ENCODE results near the gene ENTPD8.

ENTPD8 gene

DNA sequence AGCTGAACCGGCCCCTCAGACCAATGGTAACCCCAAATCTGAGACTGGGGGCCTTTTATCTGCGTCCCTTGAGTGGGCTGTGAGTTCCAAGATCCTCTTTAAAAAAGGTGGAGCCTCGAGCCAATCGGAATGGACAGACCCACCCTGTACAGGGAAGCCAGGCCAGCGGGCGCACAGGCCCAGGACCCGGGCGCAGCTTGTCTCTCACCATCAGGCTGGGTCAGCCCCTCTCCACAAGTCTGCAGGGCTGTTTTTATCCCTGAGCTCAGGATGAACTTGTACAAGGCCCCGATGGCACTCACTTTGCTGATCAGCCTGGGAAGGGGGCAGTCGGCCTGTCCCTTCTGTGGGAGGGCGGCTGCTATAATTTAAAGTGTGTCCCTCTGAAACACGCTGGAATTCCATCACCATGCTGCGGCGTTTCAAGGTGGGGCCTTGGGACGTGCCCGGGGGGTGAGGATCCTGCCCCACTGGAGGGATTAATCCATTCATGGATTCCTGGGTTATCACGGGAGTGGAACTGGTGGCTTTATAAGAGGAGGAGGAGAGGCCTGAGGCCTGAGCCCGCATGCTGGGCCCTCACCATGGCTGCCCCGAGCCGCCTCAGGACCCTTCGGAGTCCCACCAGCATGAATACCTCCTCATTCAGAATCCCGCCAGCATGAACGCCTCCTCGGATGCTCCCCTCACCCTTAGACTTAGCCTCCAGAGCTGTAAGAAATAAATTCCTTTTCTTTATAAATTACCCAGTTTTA is 32.3 kb downstream of the ENTPD8 start:
- TF ChIP-seq TCF4 (CRISPR knock-in tag; IDR thresholded peaks at IDR 0.05; ENCODE audit: borderline replicate concordance): no peak
- TF ChIP-seq ZFP3 (CRISPR knock-in tag; IDR thresholded peaks at IDR 0.05): no peak
- TF ChIP-seq ZNF8 (CRISPR knock-in tag; IDR thresholded peaks at IDR 0.05): no peak
- TF ChIP-seq, protein P1, sequence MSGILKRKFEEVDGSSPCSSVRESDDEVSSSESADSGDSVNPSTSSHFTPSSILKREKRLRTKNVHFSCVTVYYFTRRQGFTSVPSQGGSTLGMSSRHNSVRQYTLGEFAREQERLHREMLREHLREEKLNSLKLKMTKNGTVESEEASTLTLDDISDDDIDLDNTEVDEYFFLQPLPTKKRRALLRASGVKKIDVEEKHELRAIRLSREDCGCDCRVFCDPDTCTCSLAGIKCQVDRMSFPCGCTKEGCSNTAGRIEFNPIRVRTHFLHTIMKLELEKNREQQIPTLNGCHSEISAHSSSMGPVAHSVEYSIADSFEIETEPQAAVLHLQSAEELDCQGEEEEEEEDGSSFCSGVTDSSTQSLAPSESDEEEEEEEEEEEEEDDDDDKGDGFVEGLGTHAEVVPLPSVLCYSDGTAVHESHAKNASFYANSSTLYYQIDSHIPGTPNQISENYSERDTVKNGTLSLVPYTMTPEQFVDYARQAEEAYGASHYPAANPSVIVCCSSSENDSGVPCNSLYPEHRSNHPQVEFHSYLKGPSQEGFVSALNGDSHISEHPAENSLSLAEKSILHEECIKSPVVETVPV (CRISPR knock-in tag; IDR thresholded peaks at IDR 0.05): no peak
- no peak for TF ChIP-seq ZC3H10 (CRISPR knock-in tag; IDR thresholded peaks at IDR 0.05)
- TF ChIP-seq, protein P2, sequence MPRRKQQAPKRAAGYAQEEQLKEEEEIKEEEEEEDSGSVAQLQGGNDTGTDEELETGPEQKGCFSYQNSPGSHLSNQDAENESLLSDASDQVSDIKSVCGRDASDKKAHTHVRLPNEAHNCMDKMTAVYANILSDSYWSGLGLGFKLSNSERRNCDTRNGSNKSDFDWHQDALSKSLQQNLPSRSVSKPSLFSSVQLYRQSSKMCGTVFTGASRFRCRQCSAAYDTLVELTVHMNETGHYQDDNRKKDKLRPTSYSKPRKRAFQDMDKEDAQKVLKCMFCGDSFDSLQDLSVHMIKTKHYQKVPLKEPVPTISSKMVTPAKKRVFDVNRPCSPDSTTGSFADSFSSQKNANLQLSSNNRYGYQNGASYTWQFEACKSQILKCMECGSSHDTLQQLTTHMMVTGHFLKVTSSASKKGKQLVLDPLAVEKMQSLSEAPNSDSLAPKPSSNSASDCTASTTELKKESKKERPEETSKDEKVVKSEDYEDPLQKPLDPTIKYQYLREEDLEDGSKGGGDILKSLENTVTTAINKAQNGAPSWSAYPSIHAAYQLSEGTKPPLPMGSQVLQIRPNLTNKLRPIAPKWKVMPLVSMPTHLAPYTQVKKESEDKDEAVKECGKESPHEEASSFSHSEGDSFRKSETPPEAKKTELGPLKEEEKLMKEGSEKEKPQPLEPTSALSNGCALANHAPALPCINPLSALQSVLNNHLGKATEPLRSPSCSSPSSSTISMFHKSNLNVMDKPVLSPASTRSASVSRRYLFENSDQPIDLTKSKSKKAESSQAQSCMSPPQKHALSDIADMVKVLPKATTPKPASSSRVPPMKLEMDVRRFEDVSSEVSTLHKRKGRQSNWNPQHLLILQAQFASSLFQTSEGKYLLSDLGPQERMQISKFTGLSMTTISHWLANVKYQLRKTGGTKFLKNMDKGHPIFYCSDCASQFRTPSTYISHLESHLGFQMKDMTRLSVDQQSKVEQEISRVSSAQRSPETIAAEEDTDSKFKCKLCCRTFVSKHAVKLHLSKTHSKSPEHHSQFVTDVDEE (CRISPR knock-in tag; IDR thresholded peaks at IDR 0.05): no peak
- no peak for TF ChIP-seq PATZ1 (CRISPR knock-in tag; IDR thresholded peaks at IDR 0.05; ENCODE audit: borderline replicate concordance)
- no peak for TF ChIP-seq PPARA (CRISPR knock-in tag; IDR thresholded peaks at IDR 0.05; ENCODE audit: borderline replicate concordance)
- TF ChIP-seq RARB (CRISPR knock-in tag; IDR thresholded peaks at IDR 0.05): no peak
- no peak for TF ChIP-seq TOX (CRISPR knock-in tag; IDR thresholded peaks at IDR 0.05; ENCODE audit: borderline replicate concordance)
- TF ChIP-seq ESRRG (CRISPR knock-in tag; IDR thresholded peaks at IDR 0.05): no peak
- no peak for TF ChIP-seq BACH2 (CRISPR knock-in tag; IDR thresholded peaks at IDR 0.05; ENCODE audit: borderline replicate concordance)
- TF ChIP-seq, protein P3, sequence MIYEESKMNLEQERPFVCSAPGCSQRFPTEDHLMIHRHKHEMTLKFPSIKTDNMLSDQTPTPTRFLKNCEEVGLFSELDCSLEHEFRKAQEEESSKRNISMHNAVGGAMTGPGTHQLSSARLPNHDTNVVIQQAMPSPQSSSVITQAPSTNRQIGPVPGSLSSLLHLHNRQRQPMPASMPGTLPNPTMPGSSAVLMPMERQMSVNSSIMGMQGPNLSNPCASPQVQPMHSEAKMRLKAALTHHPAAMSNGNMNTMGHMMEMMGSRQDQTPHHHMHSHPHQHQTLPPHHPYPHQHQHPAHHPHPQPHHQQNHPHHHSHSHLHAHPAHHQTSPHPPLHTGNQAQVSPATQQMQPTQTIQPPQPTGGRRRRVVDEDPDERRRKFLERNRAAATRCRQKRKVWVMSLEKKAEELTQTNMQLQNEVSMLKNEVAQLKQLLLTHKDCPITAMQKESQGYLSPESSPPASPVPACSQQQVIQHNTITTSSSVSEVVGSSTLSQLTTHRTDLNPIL (CRISPR knock-in tag; IDR thresholded peaks at IDR 0.05; ENCODE audit: low read depth): no peak
- no peak for TF ChIP-seq ZNF565 (CRISPR knock-in tag; conservative IDR thresholded peaks at IDR 0.05; ENCODE audit: low read depth)
- no peak for TF ChIP-seq SNAI2 (CRISPR knock-in tag; IDR thresholded peaks at IDR 0.05)
- no peak for TF ChIP-seq OSR1 (CRISPR knock-in tag; IDR thresholded peaks at IDR 0.05)
- TF ChIP-seq CSDC2 (CRISPR knock-in tag; IDR thresholded peaks at IDR 0.05): no peak
- TF ChIP-seq, protein P4, sequence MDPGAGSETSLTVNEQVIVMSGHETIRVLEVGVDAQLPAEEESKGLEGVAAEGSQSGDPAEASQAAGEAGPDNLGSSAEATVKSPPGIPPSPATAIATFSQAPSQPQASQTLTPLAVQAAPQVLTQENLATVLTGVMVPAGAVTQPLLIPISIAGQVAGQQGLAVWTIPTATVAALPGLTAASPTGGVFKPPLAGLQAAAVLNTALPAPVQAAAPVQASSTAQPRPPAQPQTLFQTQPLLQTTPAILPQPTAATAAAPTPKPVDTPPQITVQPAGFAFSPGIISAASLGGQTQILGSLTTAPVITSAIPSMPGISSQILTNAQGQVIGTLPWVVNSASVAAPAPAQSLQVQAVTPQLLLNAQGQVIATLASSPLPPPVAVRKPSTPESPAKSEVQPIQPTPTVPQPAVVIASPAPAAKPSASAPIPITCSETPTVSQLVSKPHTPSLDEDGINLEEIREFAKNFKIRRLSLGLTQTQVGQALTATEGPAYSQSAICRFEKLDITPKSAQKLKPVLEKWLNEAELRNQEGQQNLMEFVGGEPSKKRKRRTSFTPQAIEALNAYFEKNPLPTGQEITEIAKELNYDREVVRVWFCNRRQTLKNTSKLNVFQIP (CRISPR knock-in tag; IDR thresholded peaks at IDR 0.05; ENCODE audit: borderline replicate concordance, low read depth): no peak
- no peak for TF ChIP-seq ZFP30 (CRISPR knock-in tag; IDR thresholded peaks at IDR 0.05)
- ATAC-seq: no peak

- no peak for ATAC-seq
- TF ChIP-seq, protein P4 (CRISPR knock-in tag; IDR thresholded peaks at IDR 0.05; ENCODE audit: borderline replicate concordance, low read depth): no peak
- TF ChIP-seq ZFP3 (CRISPR knock-in tag; IDR thresholded peaks at IDR 0.05) (no peak), CSDC2 (CRISPR knock-in tag; IDR thresholded peaks at IDR 0.05) (no peak), BACH2 (CRISPR knock-in tag; IDR thresholded peaks at IDR 0.05; ENCODE audit: borderline replicate concordance) (no peak), ESRRG (CRISPR knock-in tag; IDR thresholded peaks at IDR 0.05) (no peak), SNAI2 (CRISPR knock-in tag; IDR thresholded peaks at IDR 0.05) (no peak), ZNF8 (CRISPR knock-in tag; IDR thresholded peaks at IDR 0.05) (no peak), ZFP30 (CRISPR knock-in tag; IDR thresholded peaks at IDR 0.05) (no peak), GLIS3 (CRISPR knock-in tag; IDR thresholded peaks at IDR 0.05) (no peak), ZC3H10 (CRISPR knock-in tag; IDR thresholded peaks at IDR 0.05) (no peak), TOX (CRISPR knock-in tag; IDR thresholded peaks at IDR 0.05; ENCODE audit: borderline replicate concordance) (no peak)
- TF ChIP-seq, protein P3 (CRISPR knock-in tag; IDR thresholded peaks at IDR 0.05; ENCODE audit: low read depth): no peak
- TF ChIP-seq, protein P2 (CRISPR knock-in tag; IDR thresholded peaks at IDR 0.05): no peak
Observed at GRCh38 chr9:137407590-137408300, 33.4 kb downstream of the ENTPD8 start.

All from SK-N-SH treated with all-trans-retinoic acid at 6 μM for 48 hours (cell line).